Measurements from ENCODE around the gene SMAD4.

GRCh38 chr18:51072586-51073313, 42.7 kb downstream of the SMAD4 start:
- TF ChIP-seq POLR2A (IDR thresholded peaks at IDR 0.05; ENCODE audit: low read depth, low read length), result no peak
- TF ChIP-seq TAF1 (IDR thresholded peaks at IDR 0.05; ENCODE audit: borderline replicate concordance, low read depth, low read length), result no peak
